Esophagus muscularis mucosa (tissue), 3 donors: Measurements from ENCODE around the gene TMCC1.
A peak's percentile ranks its signal among the peaks of the same experiment; 100 is the strongest.

Experiments used
- POLR2A ChIP-seq: fragments of 450-650 bp; IDR thresholded peaks from one replicate; pipeline ENCODE4 v1.6.1; 2017; ENCODE audit warnings: antibody characterized with exemption, moderate library complexity, mild to moderate bottlenecking, low read depth
- POLR2AphosphoS5 ChIP-seq, 2 donors: sonication (generic); formaldehyde crosslinking; IDR thresholded peaks; one replicate each; pipeline ENCODE4 v1.6.1; 2017; ENCODE audit warnings: antibody characterized with exemption in 2 of 2
- TF ChIP-seq, protein P1 (sequence below), 3 experiments: fragments of 200-600 bp in 2 of 3; fragments of 450-650 bp in 1 of 3; sonication (generic) in 2 of 3; IDR thresholded peaks; one replicate each; pipeline ENCODE4 v1.5.1; 2017 to 2019; ENCODE audit warnings: antibody characterized with exemption in 3 of 3, mild to moderate bottlenecking in 2 of 3, moderate library complexity in 1 of 3

DNA sequence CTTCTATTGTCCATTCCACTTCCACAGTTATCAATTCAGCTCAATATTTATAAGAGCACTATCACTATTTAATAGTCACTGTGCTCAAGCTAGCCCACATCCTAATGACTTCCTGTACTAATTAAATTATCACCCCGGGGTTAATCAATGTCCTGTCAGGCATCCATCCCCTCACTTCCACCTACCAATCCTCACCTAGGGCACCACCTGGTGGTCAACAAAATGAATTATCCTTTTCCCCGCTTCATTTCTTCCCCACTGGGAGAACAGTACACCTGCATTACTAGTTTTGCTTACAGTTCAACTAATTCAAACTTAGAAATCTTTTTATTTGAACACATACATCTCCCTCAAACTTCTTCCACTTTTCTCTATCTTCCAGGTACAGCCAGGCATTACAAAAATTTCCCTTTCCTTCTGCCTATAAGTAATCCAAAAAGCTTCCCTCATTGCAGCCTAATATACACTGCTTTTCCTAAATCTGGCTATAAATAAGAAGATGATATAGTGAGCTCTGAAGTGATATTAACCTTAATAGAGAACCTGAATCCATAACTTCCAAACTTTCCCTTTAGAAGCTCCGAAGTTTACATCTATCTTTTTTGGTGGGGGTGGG lies 68.5 kb downstream of the TMCC1 start:
- TF ChIP-seq, protein P1, sequence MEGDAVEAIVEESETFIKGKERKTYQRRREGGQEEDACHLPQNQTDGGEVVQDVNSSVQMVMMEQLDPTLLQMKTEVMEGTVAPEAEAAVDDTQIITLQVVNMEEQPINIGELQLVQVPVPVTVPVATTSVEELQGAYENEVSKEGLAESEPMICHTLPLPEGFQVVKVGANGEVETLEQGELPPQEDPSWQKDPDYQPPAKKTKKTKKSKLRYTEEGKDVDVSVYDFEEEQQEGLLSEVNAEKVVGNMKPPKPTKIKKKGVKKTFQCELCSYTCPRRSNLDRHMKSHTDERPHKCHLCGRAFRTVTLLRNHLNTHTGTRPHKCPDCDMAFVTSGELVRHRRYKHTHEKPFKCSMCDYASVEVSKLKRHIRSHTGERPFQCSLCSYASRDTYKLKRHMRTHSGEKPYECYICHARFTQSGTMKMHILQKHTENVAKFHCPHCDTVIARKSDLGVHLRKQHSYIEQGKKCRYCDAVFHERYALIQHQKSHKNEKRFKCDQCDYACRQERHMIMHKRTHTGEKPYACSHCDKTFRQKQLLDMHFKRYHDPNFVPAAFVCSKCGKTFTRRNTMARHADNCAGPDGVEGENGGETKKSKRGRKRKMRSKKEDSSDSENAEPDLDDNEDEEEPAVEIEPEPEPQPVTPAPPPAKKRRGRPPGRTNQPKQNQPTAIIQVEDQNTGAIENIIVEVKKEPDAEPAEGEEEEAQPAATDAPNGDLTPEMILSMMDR (IDR thresholded peaks at IDR 0.05), result peak; percentile 54 to 64 (median 63)
- no peak for TF ChIP-seq POLR2AphosphoS5 (IDR thresholded peaks at IDR 0.05)
- no peak for TF ChIP-seq POLR2A
